ENCODE measurements around the gene MBOAT2.

DNA sequence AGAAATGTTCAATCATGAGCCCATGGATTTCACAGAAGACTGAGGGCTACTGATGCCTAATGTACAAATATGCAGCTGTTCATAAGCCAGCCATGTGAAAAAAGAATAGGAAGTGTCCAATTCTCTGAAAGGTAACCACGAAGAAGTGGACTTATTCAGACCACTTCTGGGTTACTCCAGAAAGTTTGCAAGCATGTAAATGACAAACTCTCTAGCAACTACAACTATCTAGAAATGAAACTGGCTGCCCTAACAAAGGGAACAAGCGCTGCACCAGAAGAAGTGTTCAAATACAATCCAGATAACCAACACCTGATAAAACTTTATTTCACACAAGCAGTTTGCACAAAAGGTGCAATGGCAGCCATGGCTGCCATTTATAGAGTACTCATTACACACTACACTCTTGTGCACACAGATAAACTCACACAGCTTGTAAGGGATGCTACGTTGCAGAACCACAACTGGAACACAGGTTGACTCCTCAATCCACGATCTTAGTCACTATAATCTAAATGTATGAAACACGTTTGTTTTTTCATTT is 13.9 kb downstream of the MBOAT2 start:
- TF ChIP-seq CTCF (conservative IDR thresholded peaks at IDR 0.05 in 1 of 2, IDR thresholded peaks at IDR 0.05 in 1 of 2; ENCODE audit: extremely low read depth in 1 of 2, insufficient read depth in 1 of 2, low read depth in 1 of 2, low read length in 2 of 2) (no peak), EZH2 (IDR thresholded peaks at IDR 0.05; ENCODE audit: borderline replicate concordance, low read length) (no peak)
